ENCODE data around the gene MYBL2. TPM values are rescaled to one million over a fixed set of nuclear protein-coding genes. Genes with fewer than 3 reads are reported as not detected.

The MYBL2 gene
- total and polyA plus RNA-seq, 3 experiments from 2014 or later: 0.20 to 78.6 (median 78.3) TPM

DNA sequence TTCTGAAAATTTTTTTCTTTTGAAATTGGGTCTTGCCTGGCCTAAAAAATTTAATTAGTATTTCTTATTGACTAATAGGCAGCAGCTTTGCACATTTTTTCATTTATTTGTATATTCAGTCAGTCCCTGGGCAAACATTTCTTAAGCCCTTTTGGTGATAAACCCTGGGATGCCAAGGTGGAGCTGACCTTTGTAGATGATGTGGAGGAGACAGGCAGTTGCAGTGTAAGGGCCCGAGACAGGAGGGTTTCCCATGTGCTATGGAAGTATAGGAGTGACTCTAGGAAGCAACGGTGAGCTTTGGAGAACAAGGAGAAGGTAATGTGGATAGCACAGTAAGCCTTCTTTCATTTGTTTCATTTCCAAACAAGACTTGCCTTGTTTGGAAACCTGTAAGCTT lies 3.5 kb downstream of the MYBL2 start:
- Mint-ChIP-seq H3K4me3 (no peak overlapping the region), H3K36me3 (peaks cover 0 to 6% (median 2%) of the 10 kb centered on the region in 3 donors), H3K27me3 (peaks cover 26 to 36% of the 10 kb centered on the region in 2 donors), H3K4me1 (peaks cover 0 to 4% (median 4%) of the 10 kb centered on the region in 3 donors), H3K27ac (no peak overlapping the region), H3K9me3 (peaks cover 0 to 5% (median 0%) of the 10 kb centered on the region in 5 donors)
- H3K9me3 ChIP-seq (ENCODE audit: low read length): no peaks in the 10 kb centered on the region
- H3K36me3 ChIP-seq (ENCODE audit: insufficient read depth, low read length): no peaks in the 10 kb centered on the region
- H3K4me1 ChIP-seq (ENCODE audit: insufficient read depth, low read length): peaks cover 8% of the 10 kb centered on the region
- H3K4me3 ChIP-seq (ENCODE audit: low read length): no peak overlapping the region
- ChIA-PET CTCF (no interaction called here), POLR2A (no interaction called here)
- no peak overlapping the region for H3K27ac ChIP-seq (ENCODE audit: low read depth, low read length)
- peaks cover 6% of the 10 kb centered on the region for H3K27me3 ChIP-seq (ENCODE audit: insufficient read depth, low read length, poor library complexity, severe bottlenecking)
- DNase-seq: no peak

- H3K4me3 Mint-ChIP-seq: no peak overlapping the region
- H3K4me1 ChIP-seq (ENCODE audit: insufficient read depth, low read length): no peaks in the 10 kb centered on the region
- no peaks in the 10 kb centered on the region for H3K4me1 Mint-ChIP-seq
- no peaks in the 10 kb centered on the region for H3K27me3 ChIP-seq (ENCODE audit: insufficient read depth, low read length, poor library complexity, severe bottlenecking)
- DNase-seq: no peak
- H3K36me3 ChIP-seq (ENCODE audit: insufficient read depth, low read length): no peaks in the 10 kb centered on the region
- peaks cover 6 to 8% of the 10 kb centered on the region in 2 donors for H3K27me3 Mint-ChIP-seq
- H3K9me3 Mint-ChIP-seq: peaks cover 0 to 5% (median 0%) of the 10 kb centered on the region in 5 donors
- no peak overlapping the region for H3K27ac Mint-ChIP-seq
- peaks cover 0 to 6% (median 2%) of the 10 kb centered on the region in 3 donors for H3K36me3 Mint-ChIP-seq
- no peaks in the 10 kb centered on the region for H3K9me3 ChIP-seq (ENCODE audit: low read length)
- no peak overlapping the region for H3K4me3 ChIP-seq (ENCODE audit: low read length)
- H3K27ac ChIP-seq (ENCODE audit: low read depth, low read length): no peak overlapping the region
- POLR2A ChIA-PET: no interaction called here
- CTCF ChIA-PET: no interaction called here
These were observed 9.5 kb downstream of the MYBL2 start for GRCh38 chr20:43676368-43676767.

DNA sequence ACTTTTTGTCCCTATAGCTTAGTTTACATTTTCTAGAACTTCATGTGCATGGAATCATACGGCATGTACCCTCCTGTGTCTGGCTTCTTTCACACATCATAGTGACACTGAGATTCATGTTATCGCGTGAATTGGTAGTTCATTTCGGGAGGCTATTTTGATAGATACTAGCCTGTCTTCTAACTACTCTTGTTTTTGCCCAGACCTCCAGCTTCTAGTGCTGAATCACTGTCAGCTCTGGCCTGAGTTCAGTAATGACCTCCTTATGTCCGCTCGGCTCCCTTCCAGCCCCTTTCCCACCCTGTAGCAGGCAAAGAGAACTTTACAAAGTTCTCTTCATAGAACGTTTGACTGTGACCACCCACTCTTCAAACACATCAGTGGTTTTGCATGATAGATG lies 14.1 kb downstream of the MYBL2 start:
- H3K27ac Mint-ChIP-seq: no peak overlapping the region
- H3K4me3 Mint-ChIP-seq: no peak overlapping the region
- ChIA-PET CTCF (no interaction called here), POLR2A (no interaction called here)
- H3K4me1 ChIP-seq (ENCODE audit: insufficient read depth, low read length): no peaks in the 10 kb centered on the region
- H3K27ac ChIP-seq (ENCODE audit: low read depth, low read length): no peak overlapping the region
- no peaks in the 10 kb centered on the region for H3K36me3 ChIP-seq (ENCODE audit: insufficient read depth, low read length)
- no peak overlapping the region for H3K4me3 ChIP-seq (ENCODE audit: low read length)
- no peaks in the 10 kb centered on the region for H3K36me3 Mint-ChIP-seq
- peaks cover 0 to 1% of the 10 kb centered on the region in 2 donors for H3K27me3 Mint-ChIP-seq
- H3K27me3 ChIP-seq (ENCODE audit: insufficient read depth, low read length, poor library complexity, severe bottlenecking): no peaks in the 10 kb centered on the region
- H3K4me1 Mint-ChIP-seq: no peaks in the 10 kb centered on the region
- no peaks in the 10 kb centered on the region for H3K9me3 Mint-ChIP-seq
- H3K9me3 ChIP-seq (ENCODE audit: low read length): no peaks in the 10 kb centered on the region
- no peak for DNase-seq

GRCh38 chr20:43681468-43681942 lies 14.6 kb downstream of the MYBL2 start:
- Histone ChIP-seq H3K4me1 (ENCODE audit: insufficient read depth, low read length) (no peaks in the 10 kb centered on the region), H3K36me3 (ENCODE audit: insufficient read depth, low read length) (no peaks in the 10 kb centered on the region), H3K27me3 (ENCODE audit: insufficient read depth, low read length, poor library complexity, severe bottlenecking) (no peaks in the 10 kb centered on the region), H3K9me3 (ENCODE audit: low read length) (no peaks in the 10 kb centered on the region), H3K4me3 (ENCODE audit: low read length) (no peak overlapping the region), H3K27ac (ENCODE audit: low read depth, low read length) (no peak overlapping the region)
- Mint-ChIP-seq H3K36me3 (no peaks in the 10 kb centered on the region), H3K4me1 (no peaks in the 10 kb centered on the region), H3K27ac (no peak overlapping the region), H3K4me3 (peak overlapping the region in 1 of 7 donors; percentile 36), H3K27me3 (peaks cover 0 to 1% of the 10 kb centered on the region in 2 donors), H3K9me3 (no peaks in the 10 kb centered on the region)
- DNase-seq: no peak
- ChIA-PET CTCF (no interaction called here), POLR2A (no interaction called here)

DNA sequence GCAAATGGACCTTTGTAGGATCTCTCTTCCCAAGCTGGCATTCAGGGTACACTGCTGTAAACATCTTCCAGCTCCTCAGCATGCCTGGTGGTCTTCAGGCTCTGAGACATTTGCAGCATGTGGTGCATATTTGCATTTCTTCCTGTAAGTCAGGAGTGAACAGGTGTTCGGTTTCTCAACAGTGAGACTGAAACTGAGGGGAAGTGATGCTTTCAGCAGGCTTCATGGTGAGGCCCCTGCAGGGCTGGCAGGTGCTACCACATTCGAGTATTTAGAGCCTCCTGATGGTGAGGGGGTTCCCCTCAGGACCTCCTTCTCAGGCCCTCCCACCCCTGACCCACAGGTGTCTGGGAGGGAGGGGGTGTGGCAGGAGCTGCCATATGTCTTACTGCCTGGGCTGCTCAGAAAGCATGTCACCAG lies 15.1 kb downstream of the MYBL2 start:
- no peak overlapping the region for H3K27ac Mint-ChIP-seq
- no peaks in the 10 kb centered on the region for H3K27me3 Mint-ChIP-seq
- POLR2A ChIA-PET: no interaction called here
- no peaks in the 10 kb centered on the region for H3K9me3 Mint-ChIP-seq
- Histone ChIP-seq H3K36me3 (ENCODE audit: insufficient read depth, low read length) (no peaks in the 10 kb centered on the region), H3K27me3 (ENCODE audit: insufficient read depth, low read length, poor library complexity, severe bottlenecking) (no peaks in the 10 kb centered on the region), H3K27ac (ENCODE audit: low read depth, low read length) (no peak overlapping the region), H3K4me1 (ENCODE audit: insufficient read depth, low read length) (no peaks in the 10 kb centered on the region), H3K4me3 (ENCODE audit: low read length) (no peak overlapping the region), H3K9me3 (ENCODE audit: low read length) (no peaks in the 10 kb centered on the region)
- H3K36me3 Mint-ChIP-seq: no peaks in the 10 kb centered on the region
- H3K4me1 Mint-ChIP-seq: no peaks in the 10 kb centered on the region
- CTCF ChIA-PET: no interaction called here
- H3K4me3 Mint-ChIP-seq: peak overlapping the region in 1 of 7 donors; percentile 36
- DNase-seq: peak in 1 of 5 donors; percentile 9

- no peak overlapping the region for H3K4me3 ChIP-seq (ENCODE audit: low read length)
- no peaks in the 10 kb centered on the region for H3K4me1 ChIP-seq (ENCODE audit: insufficient read depth, low read length)
- POLR2A ChIA-PET: no interaction called here
- no peak overlapping the region for H3K27ac Mint-ChIP-seq
- no peak for DNase-seq
- H3K36me3 ChIP-seq (ENCODE audit: insufficient read depth, low read length): no peaks in the 10 kb centered on the region
- no peak overlapping the region for H3K27ac ChIP-seq (ENCODE audit: low read depth, low read length)
- no peaks in the 10 kb centered on the region for H3K36me3 Mint-ChIP-seq
- H3K9me3 ChIP-seq (ENCODE audit: low read length): no peaks in the 10 kb centered on the region
- no peaks in the 10 kb centered on the region for H3K9me3 Mint-ChIP-seq
- no peaks in the 10 kb centered on the region for H3K27me3 ChIP-seq (ENCODE audit: insufficient read depth, low read length, poor library complexity, severe bottlenecking)
- H3K4me1 Mint-ChIP-seq: no peaks in the 10 kb centered on the region
- CTCF ChIA-PET: no interaction called here
- H3K27me3 Mint-ChIP-seq: no peaks in the 10 kb centered on the region
- H3K4me3 Mint-ChIP-seq: no peak overlapping the region
These were observed 15.5 kb downstream of the MYBL2 start for GRCh38 chr20:43682446-43682845.

DNA sequence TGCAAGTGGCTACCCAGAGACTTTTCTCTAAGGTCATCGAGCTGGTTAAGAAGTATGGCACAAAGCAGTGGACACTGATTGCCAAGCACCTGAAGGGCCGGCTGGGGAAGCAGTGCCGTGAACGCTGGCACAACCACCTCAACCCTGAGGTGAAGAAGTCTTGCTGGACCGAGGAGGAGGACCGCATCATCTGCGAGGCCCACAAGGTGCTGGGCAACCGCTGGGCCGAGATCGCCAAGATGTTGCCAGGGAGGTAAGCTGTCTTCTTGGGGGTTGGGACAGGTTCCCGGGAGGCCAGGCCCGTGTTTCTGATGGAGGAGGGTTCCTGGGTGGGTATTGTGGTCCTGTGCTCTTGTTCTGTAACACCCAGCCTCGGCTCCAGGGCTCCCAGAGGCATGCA lies 19.9 kb downstream of the MYBL2 start:
- no peak overlapping the region for H3K27ac ChIP-seq (ENCODE audit: low read depth, low read length)
- POLR2A ChIA-PET: no interaction called here
- no peaks in the 10 kb centered on the region for H3K36me3 ChIP-seq (ENCODE audit: insufficient read depth, low read length)
- no peak for DNase-seq
- H3K9me3 ChIP-seq (ENCODE audit: low read length): no peaks in the 10 kb centered on the region
- Mint-ChIP-seq H3K27ac (no peak overlapping the region), H3K27me3 (no peaks in the 10 kb centered on the region), H3K4me3 (no peak overlapping the region), H3K4me1 (no peaks in the 10 kb centered on the region), H3K9me3 (no peaks in the 10 kb centered on the region), H3K36me3 (no peaks in the 10 kb centered on the region)
- CTCF ChIA-PET: no interaction called here
- H3K4me1 ChIP-seq (ENCODE audit: insufficient read depth, low read length): no peaks in the 10 kb centered on the region
- no peak overlapping the region for H3K4me3 ChIP-seq (ENCODE audit: low read length)
- no peaks in the 10 kb centered on the region for H3K27me3 ChIP-seq (ENCODE audit: insufficient read depth, low read length, poor library complexity, severe bottlenecking)

DNA sequence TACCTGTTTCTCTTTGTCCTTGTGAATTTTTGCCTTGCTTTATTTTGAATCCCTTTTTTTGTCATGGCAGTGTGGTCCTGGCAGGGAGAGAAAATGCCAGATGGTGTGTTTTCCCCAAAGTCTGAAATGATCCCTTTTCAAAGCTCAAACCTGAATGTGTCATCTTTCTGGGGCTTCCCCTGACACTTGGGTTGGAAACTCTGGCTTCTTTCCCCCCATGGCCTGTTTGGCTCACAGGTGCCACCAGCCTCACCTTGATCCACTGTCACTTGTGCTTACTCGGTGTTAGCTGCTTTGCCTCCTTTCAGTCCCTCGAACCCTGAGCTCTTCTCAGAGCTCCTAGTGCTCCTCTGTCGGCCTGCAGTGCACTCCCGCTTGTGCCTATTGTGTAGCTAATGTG lies 22.3 kb downstream of the MYBL2 start:
- DNase-seq: peak in 1 of 5 donors; percentile 12
- H3K27me3 ChIP-seq (ENCODE audit: insufficient read depth, low read length, poor library complexity, severe bottlenecking): no peaks in the 10 kb centered on the region
- Mint-ChIP-seq H3K27me3 (no peaks in the 10 kb centered on the region), H3K9me3 (no peaks in the 10 kb centered on the region), H3K36me3 (no peaks in the 10 kb centered on the region), H3K4me1 (no peaks in the 10 kb centered on the region), H3K27ac (no peak overlapping the region), H3K4me3 (no peak overlapping the region)
- H3K4me3 ChIP-seq (ENCODE audit: low read length): no peak overlapping the region
- ChIA-PET CTCF (no interaction called here), POLR2A (no interaction called here)
- no peaks in the 10 kb centered on the region for H3K36me3 ChIP-seq (ENCODE audit: insufficient read depth, low read length)
- H3K4me1 ChIP-seq (ENCODE audit: insufficient read depth, low read length): no peaks in the 10 kb centered on the region
- H3K27ac ChIP-seq (ENCODE audit: low read depth, low read length): no peak overlapping the region
- no peaks in the 10 kb centered on the region for H3K9me3 ChIP-seq (ENCODE audit: low read length)
